Aorta (tissue), 5 donors: ENCODE results near the gene CYP1B1. TPM values are rescaled to one million over a fixed set of nuclear protein-coding genes. Genes with fewer than 3 reads are reported as not detected.

Experiments used
- ATAC-seq: fragments of 200-7000 bp; cut with Tn5 transposase; one replicate; pipeline ENCODE4 v1.9.1; 2022; ENCODE audit warnings: moderate library complexity; ENCODE audit not compliant: low FRiP score
- DNase-seq, 2 donors: peaks; one replicate each; pipeline ENCODE4 v3.0.0-alpha.2; 2020
- H3K27ac ChIP-seq, 2 donors: one replicate each; pipeline ENCODE4 v1.5.1; 2013; ENCODE audit warnings: low read length in 2 of 2, mild to moderate bottlenecking in 2 of 2, moderate library complexity in 2 of 2, control low read depth in 1 of 2, inconsistent platforms in 1 of 2, low read depth in 1 of 2
- H3K27me3 ChIP-seq, 2 donors: one replicate each; pipeline ENCODE4 v1.6.1; 2013; ENCODE audit warnings: control low read depth in 1 of 2, low read length in 1 of 2, mild to moderate bottlenecking in 1 of 2, moderate library complexity in 1 of 2; ENCODE audit not compliant: insufficient read depth in 2 of 2, control insufficient read depth in 1 of 2
- H3K36me3 ChIP-seq, 2 donors: one replicate each; pipeline ENCODE4 v1.6.1; 2013; ENCODE audit warnings: control low read depth in 1 of 2, low read length in 1 of 2, mild to moderate bottlenecking in 1 of 2; ENCODE audit not compliant: insufficient read depth in 2 of 2, control insufficient read depth in 1 of 2
- H3K4me1 ChIP-seq, 2 donors: one replicate each; pipeline ENCODE4 v1.6.1; 2013; ENCODE audit warnings: low read length in 2 of 2, control low read depth in 1 of 2, mild to moderate bottlenecking in 1 of 2, moderate library complexity in 1 of 2; ENCODE audit not compliant: insufficient read depth in 2 of 2, control insufficient read depth in 1 of 2
- H3K4me3 ChIP-seq, 2 donors: one replicate each; pipeline ENCODE4 v1.5.1; 2013; ENCODE audit warnings: low read length in 2 of 2, control low read depth in 1 of 2, mild to moderate bottlenecking in 1 of 2
- H3K9me3 ChIP-seq: one replicate; pipeline ENCODE4 v1.6.1; 2013; ENCODE audit warnings: mild to moderate bottlenecking, low read length; ENCODE audit not compliant: control insufficient read depth
- WGBS, 2 donors: extraction: QIAGEN DNeasy Blood & Tissue Kit; methylation state at CpG; one replicate each; pipeline ENCODE4 v1.1.7; 2013; 5-methylcytosine and 5-hydroxymethylcytosine counted together
- intact Hi-C, 2 donors: fragments of 100-400 bp; cut with DNase I; formaldehyde crosslinking; loops; one replicate each; pipeline versions ENCODE4 v1.14.2 to v1.15.0; 2022
- polyA plus RNA-seq, 2 donors: library from polyadenylated mRNA; stranded (reverse); fragments of 200-250 nt; gene quantifications; one replicate each; pipeline ENCODE4 v1.2.3, GENCODE V29; 2013
- total RNA-seq, 2 donors: library from RNA; stranded (reverse); fragmentation: NEBNext Ultra II Directional; extraction: Animal tissue kit (Norgen Biotek cat#: 25700); gene quantifications; one replicate each; pipeline ENCODE4 v1.2.1, GENCODE V29; 2021
- donor health status: healthy with polysubstance abuse.
- donor health status: Bipolar disorder and iron deficiency.
- donor health status: DM: no; HTN: no; CAD: no.
- donor health status: DM: no; HTN: no; CAD: no.
- donor health status: DM: yes; HTN: yes; CAD: no.

CYP1B1 gene
- total and polyA plus RNA-seq, 4 donors: 7.3 to 115 (median 62.0) TPM

GRCh38 chr2:38037757-38038621 lies 38.0 kb downstream of the CYP1B1 start:
- DNase-seq: peak in 1 of 2 donors; percentile 67
- intact Hi-C loops: no loop called here
- H3K9me3 ChIP-seq: peaks cover 1% of the 10 kb centered on the region
- H3K36me3 ChIP-seq: no peaks in the 10 kb centered on the region
- peak; percentile 87 for ATAC-seq
- H3K27ac ChIP-seq: no peak overlapping the region
- WGBS, 2 donors: 12 to 13% methylated on average over 38 of the region's 38 CpGs
- H3K27me3 ChIP-seq: no peaks in the 10 kb centered on the region
- H3K4me3 ChIP-seq: peak overlapping the region; percentile 2 to 6
- H3K4me1 ChIP-seq: no peaks in the 10 kb centered on the region

- H3K27me3 ChIP-seq: no peaks in the 10 kb centered on the region
- intact Hi-C loops: no loop called here
- 89 to 91% methylated on average over 4 of the region's 4 CpGs for WGBS, 2 donors
- DNase-seq (no peak), ATAC-seq (no peak)
- H3K27ac ChIP-seq: no peak overlapping the region
- no peaks in the 10 kb centered on the region for H3K36me3 ChIP-seq
- H3K4me3 ChIP-seq: no peak overlapping the region
- peaks cover 1% of the 10 kb centered on the region for H3K9me3 ChIP-seq
- H3K4me1 ChIP-seq: no peaks in the 10 kb centered on the region
Observed at GRCh38 chr2:38037325-38037724, 38.6 kb downstream of the CYP1B1 start.

GRCh38 chr2:38035968-38036367 lies 40.0 kb downstream of the CYP1B1 start:
- Histone ChIP-seq H3K4me1 (no peaks in the 10 kb centered on the region), H3K9me3 (peaks cover under 1% of the 10 kb centered on the region), H3K36me3 (no peaks in the 10 kb centered on the region), H3K4me3 (no peak overlapping the region), H3K27ac (no peak overlapping the region), H3K27me3 (no peaks in the 10 kb centered on the region)
- intact Hi-C loops: no loop called here
- DNase-seq: no peak
- ATAC-seq: no peak
- WGBS, 2 donors: 87 to 93% methylated on average over 7 of the region's 7 CpGs

DNA sequence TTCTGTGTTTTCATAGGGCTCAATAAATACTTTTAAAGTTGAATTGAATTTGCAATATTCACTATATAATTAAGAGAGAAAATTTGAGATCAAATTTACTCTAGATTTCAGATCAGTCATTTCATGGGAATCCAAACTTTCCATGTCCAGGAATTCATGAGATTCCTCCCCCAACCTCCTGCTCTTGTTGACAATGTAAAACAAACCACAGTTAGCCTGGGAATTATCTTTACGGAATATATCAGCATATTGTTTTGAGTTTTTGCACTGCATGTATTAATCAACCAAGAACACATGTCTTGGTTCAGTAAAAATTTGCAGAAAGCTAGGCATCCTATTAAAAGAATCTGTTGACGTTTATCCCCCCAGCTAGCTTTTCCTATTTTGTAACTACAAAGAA lies 42.3 kb downstream of the CYP1B1 start:
- intact Hi-C loops: no loop called here
- no peaks in the 10 kb centered on the region for H3K9me3 ChIP-seq
- no peak overlapping the region for H3K27ac ChIP-seq
- ATAC-seq: no peak
- H3K36me3 ChIP-seq: no peaks in the 10 kb centered on the region
- H3K4me3 ChIP-seq: no peak overlapping the region
- H3K4me1 ChIP-seq: no peaks in the 10 kb centered on the region
- no peak for DNase-seq
- 47 to 48% methylated on average over 2 of the region's 2 CpGs for WGBS, 2 donors
- H3K27me3 ChIP-seq: no peaks in the 10 kb centered on the region

GRCh38 chr2:38032946-38033345 lies 43.0 kb downstream of the CYP1B1 start:
- H3K9me3 ChIP-seq: no peaks in the 10 kb centered on the region
- H3K27me3 ChIP-seq: no peaks in the 10 kb centered on the region
- H3K36me3 ChIP-seq: no peaks in the 10 kb centered on the region
- H3K4me3 ChIP-seq: no peak overlapping the region
- intact Hi-C loops: no loop called here
- H3K4me1 ChIP-seq: no peaks in the 10 kb centered on the region
- no peak overlapping the region for H3K27ac ChIP-seq
- ATAC-seq (no peak), DNase-seq (no peak)
- 95 to 97% methylated on average over 2 of the region's 2 CpGs for WGBS, 2 donors

DNA sequence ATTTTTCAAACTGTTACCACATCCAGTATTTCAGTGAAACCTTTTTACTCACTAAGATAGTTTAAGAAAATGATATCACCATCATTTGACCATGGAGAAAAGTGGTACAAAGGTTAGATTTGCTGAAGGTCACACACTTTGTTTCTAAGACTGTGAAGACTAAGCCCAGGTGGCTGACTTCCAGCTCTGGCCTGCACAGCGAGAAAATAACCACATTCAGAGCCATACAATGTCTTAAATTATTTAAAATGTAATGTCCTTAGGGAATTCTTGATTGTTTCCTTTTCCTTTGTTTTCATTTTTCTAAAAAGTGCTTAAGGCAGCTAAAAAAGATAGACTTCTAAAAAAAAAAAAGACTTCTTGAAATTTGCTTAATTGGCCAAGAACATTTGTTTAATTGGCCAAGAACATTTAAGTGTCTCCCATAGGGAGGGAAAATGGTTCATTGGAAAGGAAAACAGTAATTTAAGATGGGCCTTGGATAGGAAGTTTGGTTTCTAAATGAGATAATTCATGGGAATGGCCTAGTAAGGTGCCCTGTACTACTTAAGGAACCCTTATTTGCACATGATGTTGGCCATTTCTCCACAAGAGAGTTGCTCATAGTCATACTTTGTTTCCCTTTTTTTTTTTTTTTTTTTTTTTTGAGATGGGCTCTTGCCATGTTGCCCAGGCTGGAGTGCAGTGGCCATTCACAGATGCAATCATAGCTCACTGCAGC lies 45.2 kb downstream of the CYP1B1 start:
- ATAC-seq: peak; percentile 26
- intact Hi-C loops: no loop called here
- H3K4me3 ChIP-seq: no peak overlapping the region
- H3K4me1 ChIP-seq: no peaks in the 10 kb centered on the region
- DNase-seq: no peak
- H3K9me3 ChIP-seq: no peaks in the 10 kb centered on the region
- H3K36me3 ChIP-seq: no peaks in the 10 kb centered on the region
- H3K27me3 ChIP-seq: no peaks in the 10 kb centered on the region
- no peak overlapping the region for H3K27ac ChIP-seq
- 61 to 71% methylated on average over 1 of the region's 1 CpG for WGBS, 2 donors

DNA sequence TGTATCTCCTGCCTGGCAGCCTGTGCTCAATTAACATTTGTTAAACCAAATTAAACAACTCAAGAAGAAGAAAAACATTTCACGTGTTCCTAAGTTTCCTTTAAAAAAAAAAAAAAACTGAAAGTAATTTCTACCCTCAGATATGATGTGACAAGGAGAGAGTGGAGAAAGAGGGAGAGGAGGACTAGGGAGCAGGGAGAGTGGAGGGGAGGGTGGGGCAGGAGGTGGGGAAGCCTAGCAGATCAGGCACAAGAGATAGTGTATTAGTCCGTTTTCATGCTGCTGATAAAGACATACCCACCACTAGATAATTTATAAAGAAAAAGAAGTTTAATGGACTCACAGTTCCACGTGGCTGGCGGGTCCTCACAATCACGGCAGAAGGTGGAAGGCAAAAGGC lies 46.4 kb downstream of the CYP1B1 start:
- DNase-seq (no peak), ATAC-seq (no peak)
- WGBS, 2 donors: 87 to 90% methylated on average over 5 of the region's 5 CpGs
- no peaks in the 10 kb centered on the region for H3K9me3 ChIP-seq
- no peak overlapping the region for H3K4me3 ChIP-seq
- H3K27ac ChIP-seq: no peak overlapping the region
- no peaks in the 10 kb centered on the region for H3K27me3 ChIP-seq
- intact Hi-C loops: no loop called here
- H3K4me1 ChIP-seq: no peaks in the 10 kb centered on the region
- H3K36me3 ChIP-seq: no peaks in the 10 kb centered on the region

- no peak for DNase-seq
- no peaks in the 10 kb centered on the region for H3K27me3 ChIP-seq
- 92 to 93% methylated on average over 4 of the region's 4 CpGs for WGBS, 2 donors
- no peak for ATAC-seq
- H3K4me3 ChIP-seq: no peak overlapping the region
- H3K27ac ChIP-seq: no peak overlapping the region
- H3K4me1 ChIP-seq: no peaks in the 10 kb centered on the region
- intact Hi-C loops: no loop called here
- no peaks in the 10 kb centered on the region for H3K9me3 ChIP-seq
- H3K36me3 ChIP-seq: no peaks in the 10 kb centered on the region
Observed at GRCh38 chr2:38028829-38029228, 47.1 kb downstream of the CYP1B1 start.

DNA sequence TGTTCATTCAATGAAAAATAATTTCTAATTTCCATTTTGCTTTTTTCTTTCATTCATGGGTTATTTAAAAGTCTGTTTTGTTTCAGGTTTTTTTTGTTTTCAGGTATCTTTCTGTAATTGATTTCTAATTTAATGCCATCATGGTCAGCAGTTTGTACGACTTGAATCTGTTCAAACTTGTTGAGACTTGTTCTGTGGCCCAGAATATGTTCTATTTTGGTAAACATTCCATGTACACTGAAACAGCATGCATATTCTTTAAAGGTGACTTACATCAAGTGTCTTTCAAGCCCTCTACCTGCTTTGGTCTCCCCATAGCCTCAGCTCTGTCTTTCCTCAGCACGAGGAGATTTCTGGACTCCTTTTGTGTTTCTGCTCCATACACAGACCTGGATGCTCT lies 49.1 kb downstream of the CYP1B1 start:
- DNase-seq (no peak), ATAC-seq (no peak)
- H3K4me3 ChIP-seq: no peak overlapping the region
- no peak overlapping the region for H3K27ac ChIP-seq
- H3K4me1 ChIP-seq: no peaks in the 10 kb centered on the region
- intact Hi-C loops: no loop called here
- no peaks in the 10 kb centered on the region for H3K36me3 ChIP-seq
- no peaks in the 10 kb centered on the region for H3K27me3 ChIP-seq
- H3K9me3 ChIP-seq: no peaks in the 10 kb centered on the region
- WGBS, 2 donors: 89 to 91% methylated on average over 2 of the region's 2 CpGs
